Measurements from ENCODE around the gene EID2B.

DNA sequence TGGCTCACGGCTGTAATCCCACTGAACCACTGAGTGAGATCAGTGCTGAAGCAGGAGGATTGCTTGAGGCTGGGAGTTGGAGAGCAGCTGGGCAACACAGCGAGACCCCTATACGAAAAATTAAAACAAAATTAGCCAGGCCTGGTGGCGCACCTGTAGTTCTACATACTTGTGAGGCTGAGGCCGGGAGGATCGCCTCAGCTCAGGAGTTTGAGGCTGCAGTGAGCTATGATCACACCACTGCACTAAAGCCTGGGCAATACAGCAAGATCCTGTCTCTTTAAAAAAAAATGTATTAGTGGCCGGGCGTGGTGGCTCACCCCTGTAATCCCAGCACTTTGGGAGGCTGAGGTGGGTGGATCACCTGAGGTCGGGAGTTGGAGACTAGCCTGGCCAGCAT is 24.0 kb downstream of the EID2B start:
- TF ChIP-seq ESRRG (CRISPR knock-in tag; IDR thresholded peaks at IDR 0.05) (no peak), ZFP3 (CRISPR knock-in tag; IDR thresholded peaks at IDR 0.05) (no peak), ZFP30 (CRISPR knock-in tag; IDR thresholded peaks at IDR 0.05) (no peak), ZC3H10 (CRISPR knock-in tag; IDR thresholded peaks at IDR 0.05) (no peak), BACH2 (CRISPR knock-in tag; IDR thresholded peaks at IDR 0.05; ENCODE audit: borderline replicate concordance) (no peak), CSDC2 (CRISPR knock-in tag; IDR thresholded peaks at IDR 0.05) (no peak), OSR1 (CRISPR knock-in tag; IDR thresholded peaks at IDR 0.05) (no peak), SNAI2 (CRISPR knock-in tag; IDR thresholded peaks at IDR 0.05) (no peak), TOX (CRISPR knock-in tag; IDR thresholded peaks at IDR 0.05; ENCODE audit: borderline replicate concordance) (no peak), GLIS3 (CRISPR knock-in tag; IDR thresholded peaks at IDR 0.05) (no peak)
- TF ChIP-seq, protein P1, sequence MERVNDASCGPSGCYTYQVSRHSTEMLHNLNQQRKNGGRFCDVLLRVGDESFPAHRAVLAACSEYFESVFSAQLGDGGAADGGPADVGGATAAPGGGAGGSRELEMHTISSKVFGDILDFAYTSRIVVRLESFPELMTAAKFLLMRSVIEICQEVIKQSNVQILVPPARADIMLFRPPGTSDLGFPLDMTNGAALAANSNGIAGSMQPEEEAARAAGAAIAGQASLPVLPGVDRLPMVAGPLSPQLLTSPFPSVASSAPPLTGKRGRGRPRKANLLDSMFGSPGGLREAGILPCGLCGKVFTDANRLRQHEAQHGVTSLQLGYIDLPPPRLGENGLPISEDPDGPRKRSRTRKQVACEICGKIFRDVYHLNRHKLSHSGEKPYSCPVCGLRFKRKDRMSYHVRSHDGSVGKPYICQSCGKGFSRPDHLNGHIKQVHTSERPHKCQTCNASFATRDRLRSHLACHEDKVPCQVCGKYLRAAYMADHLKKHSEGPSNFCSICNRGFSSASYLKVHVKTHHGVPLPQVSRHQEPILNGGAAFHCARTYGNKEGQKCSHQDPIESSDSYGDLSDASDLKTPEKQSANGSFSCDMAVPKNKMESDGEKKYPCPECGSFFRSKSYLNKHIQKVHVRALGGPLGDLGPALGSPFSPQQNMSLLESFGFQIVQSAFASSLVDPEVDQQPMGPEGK (CRISPR knock-in tag; IDR thresholded peaks at IDR 0.05; ENCODE audit: borderline replicate concordance): no peak
- TF ChIP-seq, protein P2, sequence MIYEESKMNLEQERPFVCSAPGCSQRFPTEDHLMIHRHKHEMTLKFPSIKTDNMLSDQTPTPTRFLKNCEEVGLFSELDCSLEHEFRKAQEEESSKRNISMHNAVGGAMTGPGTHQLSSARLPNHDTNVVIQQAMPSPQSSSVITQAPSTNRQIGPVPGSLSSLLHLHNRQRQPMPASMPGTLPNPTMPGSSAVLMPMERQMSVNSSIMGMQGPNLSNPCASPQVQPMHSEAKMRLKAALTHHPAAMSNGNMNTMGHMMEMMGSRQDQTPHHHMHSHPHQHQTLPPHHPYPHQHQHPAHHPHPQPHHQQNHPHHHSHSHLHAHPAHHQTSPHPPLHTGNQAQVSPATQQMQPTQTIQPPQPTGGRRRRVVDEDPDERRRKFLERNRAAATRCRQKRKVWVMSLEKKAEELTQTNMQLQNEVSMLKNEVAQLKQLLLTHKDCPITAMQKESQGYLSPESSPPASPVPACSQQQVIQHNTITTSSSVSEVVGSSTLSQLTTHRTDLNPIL (CRISPR knock-in tag; IDR thresholded peaks at IDR 0.05; ENCODE audit: low read depth): no peak
- TF ChIP-seq, protein P3, sequence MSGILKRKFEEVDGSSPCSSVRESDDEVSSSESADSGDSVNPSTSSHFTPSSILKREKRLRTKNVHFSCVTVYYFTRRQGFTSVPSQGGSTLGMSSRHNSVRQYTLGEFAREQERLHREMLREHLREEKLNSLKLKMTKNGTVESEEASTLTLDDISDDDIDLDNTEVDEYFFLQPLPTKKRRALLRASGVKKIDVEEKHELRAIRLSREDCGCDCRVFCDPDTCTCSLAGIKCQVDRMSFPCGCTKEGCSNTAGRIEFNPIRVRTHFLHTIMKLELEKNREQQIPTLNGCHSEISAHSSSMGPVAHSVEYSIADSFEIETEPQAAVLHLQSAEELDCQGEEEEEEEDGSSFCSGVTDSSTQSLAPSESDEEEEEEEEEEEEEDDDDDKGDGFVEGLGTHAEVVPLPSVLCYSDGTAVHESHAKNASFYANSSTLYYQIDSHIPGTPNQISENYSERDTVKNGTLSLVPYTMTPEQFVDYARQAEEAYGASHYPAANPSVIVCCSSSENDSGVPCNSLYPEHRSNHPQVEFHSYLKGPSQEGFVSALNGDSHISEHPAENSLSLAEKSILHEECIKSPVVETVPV (CRISPR knock-in tag; IDR thresholded peaks at IDR 0.05): no peak
